Tibial nerve (tissue), 4 donors: Measurements from ENCODE around the gene EXOC6B. TPM values are rescaled to one million over a fixed set of nuclear protein-coding genes. Genes with fewer than 3 reads are reported as not detected.
A peak's percentile ranks its signal among the peaks of the same experiment; 100 is the strongest.

Experiments
- DNase-seq, 2 donors: peaks; one replicate each; pipeline ENCODE4 v3.0.0-alpha.2; 2019; ENCODE audit warnings: low spot score in 2 of 2
- H3K27ac ChIP-seq, 4 donors: fragments of 200-600 bp; sonication (generic) in 3 of 4; one replicate each; pipeline ENCODE4 v1.5.1; 2017 to 2019; ENCODE audit warnings: mild to moderate bottlenecking in 1 of 4
- H3K27me3 ChIP-seq, 2 donors: fragments of 200-600 bp; sonication (generic) in 1 of 2; one replicate each; pipeline versions ENCODE4 v1.5.1 to v1.6.0; 2017 to 2019
- H3K36me3 ChIP-seq, 3 donors: fragments of 200-600 bp; sonication (generic); one replicate each; pipeline ENCODE4 v1.5.1; 2018 to 2019
- H3K4me1 ChIP-seq, 4 donors: fragments of 200-600 bp; sonication (generic) in 3 of 4; one replicate each; pipeline ENCODE4 v1.5.1; 2017 to 2019
- H3K4me3 ChIP-seq, 4 donors: fragments of 200-600 bp; sonication (generic) in 3 of 4; one replicate each; pipeline ENCODE4 v1.5.1; 2017 to 2019; ENCODE audit warnings: mild to moderate bottlenecking in 1 of 4, moderate library complexity in 1 of 4
- H3K9me3 ChIP-seq, 4 donors: fragments of 200-600 bp; sonication (generic) in 3 of 4; one replicate each; pipeline ENCODE4 v1.5.1; 2017 to 2019
- CTCF ChIP-seq, 5 experiments: fragments of 200-600 bp in 3 of 5; fragments of 450-650 bp in 2 of 5; sonication (generic) in 3 of 5; IDR thresholded peaks; one replicate each; pipeline ENCODE4 v1.5.1; 2016 to 2019; ENCODE audit warnings: antibody characterized with exemption in 5 of 5, mild to moderate bottlenecking in 3 of 5, moderate library complexity in 2 of 5
- EP300 ChIP-seq, 2 donors: sonication (generic); formaldehyde crosslinking; IDR thresholded peaks; one replicate each; pipeline ENCODE4 v1.6.1; 2017; ENCODE audit warnings: antibody characterized with exemption in 2 of 2, mild to moderate bottlenecking in 1 of 2
- POLR2A ChIP-seq, 2 donors: fragments of 450-650 bp; IDR thresholded peaks; one replicate each; pipeline ENCODE4 v1.6.1; 2017; ENCODE audit warnings: antibody characterized with exemption in 2 of 2, mild to moderate bottlenecking in 2 of 2, moderate library complexity in 2 of 2
- WGBS, 2 donors: methylation state at CpG; one replicate each; pipeline ENCODE4 v1.1.5; 2018; 5-methylcytosine and 5-hydroxymethylcytosine counted together
- total RNA-seq, 4 donors: library from RNA; depleted of rRNA; stranded (reverse); fragments of >200 nt; gene quantifications; one replicate each; pipeline ENCODE4 v1.1.0, GENCODE V29; 2016

The EXOC6B gene
- total RNA-seq, 4 donors from 2014 or later = 22.1 to 41.1 (median 30.3) TPM

DNA sequence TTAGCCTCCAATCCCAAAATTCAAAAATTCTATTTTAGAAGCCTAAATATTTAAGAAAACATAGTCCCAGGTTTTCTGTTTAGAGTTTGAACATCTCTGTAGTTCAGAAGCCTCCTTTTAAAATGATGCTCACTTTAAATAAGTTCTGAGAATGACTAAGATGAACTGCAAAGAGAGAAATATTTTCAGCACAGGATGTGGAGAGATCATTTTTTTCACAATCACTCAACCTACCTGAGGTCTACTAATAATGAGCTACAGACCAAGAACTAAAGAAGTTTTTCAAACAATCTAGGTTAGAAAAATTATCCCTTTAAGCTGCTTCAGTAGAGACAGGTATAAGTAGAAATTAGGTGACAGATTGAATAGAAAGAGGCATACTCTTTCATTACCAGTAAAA, 493.1 kb downstream of the EXOC6B start:
- TF ChIP-seq EP300 (IDR thresholded peaks at IDR 0.05) (no peak), CTCF (IDR thresholded peaks at IDR 0.05) (no peak), POLR2A (IDR thresholded peaks at IDR 0.05) (no peak)

GRCh38 chr2:72330652-72331051, 495.2 kb downstream of the EXOC6B start:
- Histone ChIP-seq H3K4me1 (no peaks in the 10 kb centered on the region), H3K4me3 (no peak overlapping the region), H3K36me3 (peaks cover 0 to 7% (median 0%) of the 10 kb centered on the region in 3 donors), H3K9me3 (no peaks in the 10 kb centered on the region), H3K27ac (no peak overlapping the region), H3K27me3 (no peaks in the 10 kb centered on the region)
- TF ChIP-seq POLR2A (IDR thresholded peaks at IDR 0.05) (no peak), EP300 (IDR thresholded peaks at IDR 0.05) (no peak), CTCF (IDR thresholded peaks at IDR 0.05) (no peak)
- DNase-seq = no peak
- 94 to 100% methylated on average over 1 of the region's 1 CpG for WGBS, 2 donors

More for the DNA sequence above, 493.1 kb downstream of the EXOC6B start:
- H3K27me3 ChIP-seq = no peaks in the 10 kb centered on the region
- H3K36me3 ChIP-seq = peaks cover 0 to 5% (median 0%) of the 10 kb centered on the region in 3 donors
- H3K27ac ChIP-seq = no peak overlapping the region
- H3K9me3 ChIP-seq = no peaks in the 10 kb centered on the region
- no peak for DNase-seq
- no peak overlapping the region for H3K4me3 ChIP-seq
- no peaks in the 10 kb centered on the region for H3K4me1 ChIP-seq

DNA sequence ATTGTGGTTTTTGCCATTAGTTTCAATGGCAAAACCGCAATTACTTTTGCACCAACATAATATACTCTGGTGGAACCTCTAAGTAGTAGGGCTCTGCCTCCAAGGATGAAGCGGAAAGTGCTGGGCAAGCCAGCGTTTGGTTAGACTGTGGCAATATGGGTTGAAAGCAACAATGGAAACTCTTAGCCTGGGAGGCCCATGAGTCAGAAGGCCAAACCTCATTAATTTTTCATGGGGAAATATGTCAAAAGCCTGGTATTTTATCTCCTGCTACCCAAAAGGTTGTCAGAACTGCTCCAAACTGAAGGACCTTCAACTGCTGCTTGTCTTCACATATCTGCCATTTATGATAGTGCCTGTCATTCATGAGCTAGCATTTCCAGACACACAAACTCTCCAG, 499.1 kb downstream of the EXOC6B start:
- no peak for TF ChIP-seq CTCF (IDR thresholded peaks at IDR 0.05)
- TF ChIP-seq EP300 (IDR thresholded peaks at IDR 0.05) = no peak
- Histone ChIP-seq H3K27ac (no peak overlapping the region), H3K9me3 (no peaks in the 10 kb centered on the region), H3K36me3 (peaks cover 0 to 7% (median 0%) of the 10 kb centered on the region in 3 donors), H3K27me3 (no peaks in the 10 kb centered on the region), H3K4me3 (no peak overlapping the region), H3K4me1 (no peaks in the 10 kb centered on the region)
- no peak for DNase-seq
- 81 to 90% methylated on average over 3 of the region's 3 CpGs for WGBS, 2 donors

DNA sequence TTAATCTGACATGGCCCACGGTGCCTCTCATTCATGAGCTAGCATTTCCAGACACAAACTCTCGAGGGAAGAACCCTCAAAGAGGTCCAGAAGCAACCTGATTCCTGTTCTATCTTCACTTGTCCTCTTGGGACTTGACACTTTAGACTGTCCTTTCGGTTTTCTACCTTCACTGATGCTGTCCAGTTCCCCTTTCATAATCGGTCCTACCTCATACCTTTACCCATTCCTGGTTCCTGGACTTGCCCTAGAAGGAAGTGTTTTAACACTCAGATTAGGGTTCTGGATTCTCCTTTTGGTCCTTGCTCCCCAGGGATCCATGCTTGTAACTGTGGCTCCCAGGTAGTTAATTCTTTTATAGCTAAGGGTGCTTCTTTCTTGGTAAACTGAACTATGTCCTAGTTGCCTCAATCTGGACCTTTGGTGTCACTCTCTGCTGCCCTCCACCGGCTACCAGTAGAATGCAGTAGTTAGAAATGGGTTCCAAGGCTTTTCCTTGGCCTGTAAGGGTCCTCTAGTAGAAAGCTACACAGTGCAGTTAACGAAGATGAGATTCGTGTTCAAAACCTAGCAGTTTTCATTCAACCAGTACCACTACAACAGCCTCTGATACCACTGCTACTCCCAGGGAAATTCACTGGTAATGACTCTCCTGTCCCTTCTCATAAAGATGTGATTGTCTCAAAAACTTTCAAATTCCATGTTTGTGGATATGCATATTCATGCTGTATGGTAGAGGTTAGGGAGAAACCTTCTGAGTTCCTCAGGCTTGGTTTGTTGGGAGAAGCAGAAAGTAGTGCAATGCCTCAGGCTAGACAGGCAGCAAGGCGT, 500.0 kb downstream of the EXOC6B start:
- Histone ChIP-seq H3K36me3 (peaks cover 0 to 7% (median 0%) of the 10 kb centered on the region in 3 donors), H3K9me3 (no peaks in the 10 kb centered on the region), H3K4me3 (no peak overlapping the region), H3K27me3 (no peaks in the 10 kb centered on the region), H3K4me1 (no peaks in the 10 kb centered on the region), H3K27ac (no peak overlapping the region)
- TF ChIP-seq CTCF (IDR thresholded peaks at IDR 0.05) (peak in 1 of 5 experiments; percentile 41), POLR2A (IDR thresholded peaks at IDR 0.05) (no peak), EP300 (IDR thresholded peaks at IDR 0.05) (no peak)
- no peak for DNase-seq
- WGBS, 2 donors = 83 to 86% methylated on average over 8 of the region's 8 CpGs

DNA sequence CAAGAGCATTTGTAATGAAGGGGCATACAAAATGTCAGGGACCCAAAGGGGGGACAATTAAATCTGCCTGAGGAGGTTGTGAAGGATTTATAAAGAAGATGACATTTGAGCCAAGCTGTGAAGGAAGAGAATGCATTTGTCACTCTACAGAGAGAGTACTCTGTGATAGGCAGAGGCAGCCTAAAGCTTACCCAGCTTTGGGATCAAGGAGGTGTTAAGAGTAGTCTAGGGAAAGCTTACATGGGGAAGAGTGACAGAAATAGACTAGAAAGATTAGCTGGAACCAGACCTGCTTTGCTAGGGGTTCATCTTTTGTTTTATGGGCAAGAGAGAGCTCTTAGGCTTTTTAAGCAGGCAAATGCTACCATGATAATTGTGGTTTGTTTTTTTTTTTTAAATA, 509.1 kb downstream of the EXOC6B start:
- H3K27me3 ChIP-seq = no peaks in the 10 kb centered on the region
- H3K9me3 ChIP-seq = no peaks in the 10 kb centered on the region
- no peaks in the 10 kb centered on the region for H3K4me1 ChIP-seq
- H3K36me3 ChIP-seq = no peaks in the 10 kb centered on the region
- H3K27ac ChIP-seq = no peak overlapping the region
- TF ChIP-seq EP300 (IDR thresholded peaks at IDR 0.05) = no peak
- no peak for TF ChIP-seq CTCF (IDR thresholded peaks at IDR 0.05)
- TF ChIP-seq POLR2A (IDR thresholded peaks at IDR 0.05) = no peak
- H3K4me3 ChIP-seq = no peak overlapping the region
- no peak for DNase-seq
